Activated CD4-positive, alpha-beta T cell treated with anti-CD3 and anti-CD28 coated beads, Interleukin-2, amount 10 ng/mL, durations not matched to agents 7 days and 5 days (primary cell): Measurements from ENCODE around the gene ARL4A. TPM values are rescaled to one million over a fixed set of nuclear protein-coding genes. Genes with fewer than 3 reads are reported as not detected.
"Not testable (repeated sequence)": the region's sequence is repeated elsewhere in the genome, so short reads cannot be mapped to it uniquely, and the experiment has no call there.

Experiments used
- CTCF ChIA-PET: fragments of 350-600 bp; sonication (Branson Sonifier 250); formaldehyde crosslinking; loops from one replicate; lab custom pipeline; 2021; ENCODE audit warnings: antibody characterized with exemption; lab: Charles Lee
- POLR2A ChIA-PET: fragments of 350-600 bp; sonication (Branson Sonifier 250); formaldehyde crosslinking; loops from one replicate; lab custom pipeline; 2021; ENCODE audit warnings: antibody characterized with exemption; lab: Charles Lee
- DNase-seq: peaks from one replicate; pipeline ENCODE4 v3.0.0-alpha.2; 2020
- H3K27ac Mint-ChIP-seq: one replicate; pipeline ENCODE4 v1.8.0; 2021; ENCODE audit warnings: mild to moderate bottlenecking, moderate library complexity, mixed read lengths
- H3K27me3 Mint-ChIP-seq: one replicate; pipeline ENCODE4 v1.8.0; 2021; ENCODE audit warnings: mixed read lengths
- H3K36me3 Mint-ChIP-seq: one replicate; pipeline ENCODE4 v1.8.0; 2021; ENCODE audit warnings: low read depth, mixed read lengths
- H3K4me1 Mint-ChIP-seq: one replicate; pipeline ENCODE4 v1.8.0; 2021; ENCODE audit warnings: mixed read lengths
- H3K4me3 Mint-ChIP-seq: one replicate; pipeline ENCODE4 v1.8.0; 2021; ENCODE audit warnings: mild to moderate bottlenecking, moderate library complexity, mixed read lengths
- H3K9me3 Mint-ChIP-seq: one replicate; pipeline ENCODE4 v1.8.0; 2021; ENCODE audit warnings: mixed read lengths
- total RNA-seq, 2 experiments: library from RNA; stranded (reverse); gene quantifications; one replicate each; pipeline ENCODE4 v1.2.3, GENCODE V29; 2021

ARL4A gene, protein sequence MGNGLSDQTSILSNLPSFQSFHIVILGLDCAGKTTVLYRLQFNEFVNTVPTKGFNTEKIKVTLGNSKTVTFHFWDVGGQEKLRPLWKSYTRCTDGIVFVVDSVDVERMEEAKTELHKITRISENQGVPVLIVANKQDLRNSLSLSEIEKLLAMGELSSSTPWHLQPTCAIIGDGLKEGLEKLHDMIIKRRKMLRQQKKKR
- total RNA-seq: 10 to 100 TPM; 13.9 to 14.9 TPM

- ChIA-PET CTCF (interaction anchor here (0.6 to 2.8 kb wide), 51 partner anchors 9 to 1222 kb away, joined by 3 to 45 read pairs (median 4); no protein-coding TSS in a partner anchor), POLR2A (interaction anchor here (0.7 to 1.4 kb wide), 4 partner anchors 9 to 426 kb away, joined by 3 to 5 read pairs (median 3); no protein-coding TSS in a partner anchor)
- peak within 1 kb of the TSS; percentile 97 for H3K4me3 Mint-ChIP-seq
- peaks cover 8% of the 10 kb centered on the region for H3K36me3 Mint-ChIP-seq
- H3K9me3 Mint-ChIP-seq: no peaks in the 10 kb centered on the region
- H3K27ac Mint-ChIP-seq: peak within 1 kb of the TSS; percentile 96
- peaks cover 41% of the 10 kb centered on the region for H3K4me1 Mint-ChIP-seq
- peak; percentile 95 for DNase-seq
- no peaks in the 10 kb centered on the region for H3K27me3 Mint-ChIP-seq
These were observed at the start of gene ARL4A for GRCh38 chr7:12686891-12687717. Gene ARL4A (plus strand): TSS chr7:12687633. CDS start chr7:12688255, 622 bp downstream.

DNA sequence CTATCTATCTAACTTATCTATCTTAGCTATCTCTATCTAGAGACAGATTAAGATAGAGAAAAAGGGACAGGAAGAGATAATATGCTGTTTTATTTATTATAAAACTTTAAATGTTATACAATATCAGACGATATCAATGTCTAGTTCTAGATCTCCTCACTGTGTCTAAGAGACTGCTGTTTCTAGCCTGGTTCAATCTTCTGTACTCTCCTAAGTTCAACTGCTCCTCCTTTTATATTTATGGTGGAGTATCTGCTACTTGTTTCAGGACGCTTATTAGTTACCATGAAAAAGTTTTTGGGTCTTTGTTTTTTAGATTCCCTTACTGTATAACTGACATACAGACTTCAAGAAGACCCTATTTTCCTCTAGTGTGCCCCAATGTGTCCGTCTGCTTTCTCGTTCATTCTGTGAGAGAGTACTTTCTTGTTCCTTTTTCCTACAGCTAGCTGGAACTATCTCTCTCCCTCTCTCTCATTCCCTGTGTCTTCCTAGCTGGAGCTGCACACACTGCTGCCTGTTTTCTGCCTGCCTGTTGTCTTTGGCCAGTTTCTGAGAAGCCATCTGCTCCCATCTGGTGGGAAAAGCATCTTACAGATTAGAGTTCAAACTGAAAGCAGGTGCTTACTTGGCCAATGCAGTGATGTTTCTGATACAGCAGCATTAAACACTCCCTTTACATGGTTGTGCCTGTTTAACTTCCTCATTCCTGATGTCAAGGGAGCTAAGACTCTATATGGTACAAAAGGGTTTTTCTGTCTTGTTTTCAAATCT is 49.4 kb upstream of the ARL4A start:
- Mint-ChIP-seq H3K4me1 (peaks cover 36% of the 10 kb centered on the region), H3K9me3 (no peaks in the 10 kb centered on the region), H3K27ac (peak overlapping the region; percentile 50), H3K27me3 (peaks cover 3% of the 10 kb centered on the region), H3K36me3 (no peaks in the 10 kb centered on the region), H3K4me3 (no peak overlapping the region)
- POLR2A ChIA-PET: no interaction called here
- DNase-seq: no peak
- CTCF ChIA-PET: interaction anchor here (1.1 to 1.9 kb wide), 4 partner anchors 9 to 49 kb away, joined by 3 to 18 read pairs (median 4); partner anchors contain the start of gene ARL4A

- H3K27ac Mint-ChIP-seq: no peak overlapping the region
- DNase-seq: no peak
- ChIA-PET CTCF (interaction anchor here (1.1 to 1.9 kb wide), 4 partner anchors 8 to 48 kb away, joined by 3 to 18 read pairs (median 4); partner anchors contain the start of gene ARL4A), POLR2A (no interaction called here)
- H3K4me1 Mint-ChIP-seq: peaks cover 28% of the 10 kb centered on the region
- H3K27me3 Mint-ChIP-seq: peaks cover 3% of the 10 kb centered on the region
- H3K36me3 Mint-ChIP-seq: no peaks in the 10 kb centered on the region
- no peak overlapping the region for H3K4me3 Mint-ChIP-seq
- H3K9me3 Mint-ChIP-seq: no peaks in the 10 kb centered on the region
These were observed 48.5 kb upstream of the ARL4A start for GRCh38 chr7:12638851-12639456.

DNA sequence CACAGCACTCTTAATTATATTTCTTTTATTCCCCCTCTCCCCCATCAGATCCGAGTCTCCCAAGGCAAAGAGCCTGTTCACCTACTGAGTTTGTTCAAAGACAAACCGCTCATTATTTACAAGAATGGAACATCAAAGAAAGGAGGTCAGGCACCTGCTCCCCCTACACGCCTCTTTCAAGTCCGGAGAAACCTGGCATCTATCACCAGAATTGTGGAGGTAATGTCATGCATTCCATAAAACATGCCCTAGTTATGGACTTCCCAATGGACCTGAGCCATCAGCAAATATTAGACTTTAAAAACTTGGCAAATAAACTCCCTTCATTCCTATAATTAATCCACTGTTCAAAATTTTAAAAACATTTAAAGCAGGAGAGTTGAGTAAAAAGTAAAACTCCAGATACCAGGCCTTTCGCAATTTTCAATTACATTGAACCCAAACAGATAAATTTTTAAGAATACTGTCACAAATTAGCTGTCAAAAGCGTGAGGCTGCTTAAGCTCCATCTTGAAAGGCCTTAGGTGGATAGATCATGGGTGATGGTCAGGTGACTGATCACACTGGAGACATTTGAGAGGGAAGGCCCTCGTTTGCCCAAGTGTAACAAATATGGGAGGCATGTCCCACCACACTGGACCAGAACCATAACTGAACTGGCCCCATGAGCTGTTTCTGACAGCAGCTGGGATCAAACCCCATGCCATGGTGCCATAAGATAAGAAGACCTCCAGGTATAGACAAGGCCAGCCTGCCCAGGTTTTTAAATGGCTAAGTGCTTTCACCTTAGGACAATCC is 46.9 kb upstream of the ARL4A start:
- no peak for DNase-seq
- H3K4me1 Mint-ChIP-seq: peaks cover 25% of the 10 kb centered on the region
- peak overlapping the region; percentile 64 for H3K27ac Mint-ChIP-seq
- ChIA-PET CTCF (interaction anchor here (0.6 kb wide), 1 partner anchor 409 kb away, joined by 3 read pairs; no protein-coding TSS in a partner anchor), POLR2A (no interaction called here)
- H3K9me3 Mint-ChIP-seq: no peaks in the 10 kb centered on the region
- H3K36me3 Mint-ChIP-seq: no peaks in the 10 kb centered on the region
- H3K27me3 Mint-ChIP-seq: peaks cover 3% of the 10 kb centered on the region
- H3K4me3 Mint-ChIP-seq: no peak overlapping the region

DNA sequence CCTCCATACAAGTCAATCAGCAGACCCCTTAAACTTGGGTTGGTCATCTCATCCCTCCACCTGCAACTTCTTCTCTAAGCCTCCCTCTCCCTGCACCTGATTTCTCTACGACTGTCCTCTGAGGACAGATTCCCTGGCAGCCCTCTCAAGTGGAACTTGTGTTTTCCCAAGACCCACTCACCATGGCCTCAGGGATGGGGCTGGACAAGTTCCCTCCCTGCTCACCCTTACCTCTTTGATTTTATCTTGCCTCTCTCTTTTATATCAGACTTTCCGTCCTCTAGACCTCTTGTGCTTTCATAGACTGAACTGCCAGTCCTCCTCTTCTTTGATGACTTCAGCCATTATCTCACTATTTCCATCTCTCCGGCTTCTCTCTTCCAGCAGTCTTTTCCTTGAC is 46.2 kb upstream of the ARL4A start:
- no peak for DNase-seq
- no peaks in the 10 kb centered on the region for H3K36me3 Mint-ChIP-seq
- peaks cover 18% of the 10 kb centered on the region for H3K4me1 Mint-ChIP-seq
- H3K4me3 Mint-ChIP-seq: no peak overlapping the region
- POLR2A ChIA-PET: no interaction called here
- H3K9me3 Mint-ChIP-seq: no peaks in the 10 kb centered on the region
- H3K27me3 Mint-ChIP-seq: peaks cover 3% of the 10 kb centered on the region
- H3K27ac Mint-ChIP-seq: no peak overlapping the region
- CTCF ChIA-PET: no interaction called here

- Mint-ChIP-seq H3K36me3 (no peaks in the 10 kb centered on the region), H3K4me1 (peaks cover 9% of the 10 kb centered on the region), H3K4me3 (no peak overlapping the region), H3K9me3 (no peaks in the 10 kb centered on the region), H3K27me3 (no peaks in the 10 kb centered on the region), H3K27ac (no peak overlapping the region)
- no peak for DNase-seq
- CTCF ChIA-PET: no interaction called here
- POLR2A ChIA-PET: no interaction called here
These were observed 44.9 kb upstream of the ARL4A start for GRCh38 chr7:12642508-12642907.

DNA sequence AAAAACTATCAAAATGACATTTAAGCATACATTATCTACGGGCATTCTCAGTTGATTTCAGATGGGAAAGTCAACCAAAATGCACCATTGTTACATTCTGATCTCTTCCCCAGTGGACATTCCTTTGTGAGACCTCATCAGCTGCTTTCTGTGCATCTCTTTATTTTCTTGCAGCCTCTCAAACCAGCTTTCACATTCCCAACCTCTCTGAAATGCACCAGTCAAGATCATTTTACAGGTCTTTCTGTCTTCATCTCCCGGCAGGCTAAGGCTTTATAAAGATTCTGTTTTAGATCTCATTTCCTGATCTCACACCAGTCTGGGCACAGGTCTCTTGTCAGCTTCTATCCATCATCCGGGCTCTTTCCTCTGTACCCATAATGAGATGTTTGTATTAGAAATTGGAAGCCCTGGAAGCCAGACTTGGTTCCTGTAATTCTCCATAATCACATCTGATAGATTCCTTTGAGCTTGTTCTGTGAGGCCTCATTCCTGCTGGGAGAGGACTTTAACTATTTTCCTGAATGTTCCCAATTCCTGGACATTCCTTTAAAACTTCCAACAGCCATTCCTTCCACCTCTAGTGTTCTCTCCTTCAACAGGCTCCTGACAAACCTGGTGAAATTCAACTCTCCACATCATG is 44.3 kb upstream of the ARL4A start:
- DNase-seq: no peak
- Mint-ChIP-seq H3K4me1 (peaks cover 6% of the 10 kb centered on the region), H3K27ac (no peak overlapping the region), H3K9me3 (no peaks in the 10 kb centered on the region), H3K4me3 (no peak overlapping the region), H3K36me3 (no peaks in the 10 kb centered on the region), H3K27me3 (no peaks in the 10 kb centered on the region)
- POLR2A ChIA-PET: no interaction called here
- CTCF ChIA-PET: no interaction called here

- H3K4me1 Mint-ChIP-seq: peaks cover 3% of the 10 kb centered on the region
- H3K27ac Mint-ChIP-seq: no peak overlapping the region
- H3K27me3 Mint-ChIP-seq: no peaks in the 10 kb centered on the region
- no peaks in the 10 kb centered on the region for H3K36me3 Mint-ChIP-seq
- no peak for DNase-seq
- no peak overlapping the region for H3K4me3 Mint-ChIP-seq
- no peaks in the 10 kb centered on the region for H3K9me3 Mint-ChIP-seq
- ChIA-PET POLR2A (no interaction called here), CTCF (no interaction called here)
These were observed 43.8 kb upstream of the ARL4A start for GRCh38 chr7:12643644-12644043.

GRCh38 chr7:12645212-12645611 is 42.2 kb upstream of the ARL4A start:
- H3K27ac Mint-ChIP-seq, H3K27me3 Mint-ChIP-seq, POLR2A ChIA-PET, H3K4me1 Mint-ChIP-seq, H3K4me3 Mint-ChIP-seq, H3K36me3 Mint-ChIP-seq, DNase-seq, H3K9me3 Mint-ChIP-seq: not testable (repeated sequence)
- CTCF ChIA-PET: interaction anchor here (0.6 kb wide), 1 partner anchor 59 kb away, joined by 3 read pairs; no protein-coding TSS in a partner anchor

GRCh38 chr7:12646139-12646538 is 41.3 kb upstream of the ARL4A start:
- Mint-ChIP-seq H3K27ac (no peak overlapping the region), H3K27me3 (peaks cover 2% of the 10 kb centered on the region), H3K4me3 (no peak overlapping the region), H3K36me3 (no peaks in the 10 kb centered on the region), H3K4me1 (no peaks in the 10 kb centered on the region), H3K9me3 (no peaks in the 10 kb centered on the region)
- POLR2A ChIA-PET: no interaction called here
- CTCF ChIA-PET: interaction anchor here (0.6 kb wide), 1 partner anchor 58 kb away, joined by 3 read pairs; no protein-coding TSS in a partner anchor
- DNase-seq: no peak
